NCI-H1694 treated with DMSO at 0.1 percent for 48 hours (cell line): ENCODE measurements around the gene EDN2.

Source experiments
- DNase-seq: peaks from one replicate; lab custom pipeline; 2025; lab: John Stamatoyannopoulos, UW

The EDN2 gene

GRCh38 chr1:41484402-41485241 is at the start of gene EDN2:
Gene EDN2 (minus strand): TSS chr1:41484683. CDS start chr1:41484601, 82 bp downstream.
- peak; percentile 31 for DNase-seq

DNA sequence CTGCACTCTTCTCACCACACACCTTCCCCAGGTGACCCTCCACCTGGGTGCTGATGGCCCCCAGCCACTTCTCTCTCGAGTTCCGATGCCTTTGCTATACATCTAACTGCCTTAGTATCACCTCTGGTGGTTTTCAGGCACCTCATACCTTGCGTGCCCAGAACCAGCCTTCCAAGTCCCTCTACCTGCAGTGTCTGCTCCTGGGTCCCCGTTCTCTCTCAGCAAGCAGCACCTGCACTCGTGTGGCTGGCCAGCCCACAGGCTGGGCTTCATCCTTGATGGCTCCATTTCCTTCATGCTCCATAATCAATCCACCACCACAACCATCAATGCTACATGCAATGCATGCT is 49.2 kb upstream of the EDN2 start:
- DNase-seq, result no peak

DNA sequence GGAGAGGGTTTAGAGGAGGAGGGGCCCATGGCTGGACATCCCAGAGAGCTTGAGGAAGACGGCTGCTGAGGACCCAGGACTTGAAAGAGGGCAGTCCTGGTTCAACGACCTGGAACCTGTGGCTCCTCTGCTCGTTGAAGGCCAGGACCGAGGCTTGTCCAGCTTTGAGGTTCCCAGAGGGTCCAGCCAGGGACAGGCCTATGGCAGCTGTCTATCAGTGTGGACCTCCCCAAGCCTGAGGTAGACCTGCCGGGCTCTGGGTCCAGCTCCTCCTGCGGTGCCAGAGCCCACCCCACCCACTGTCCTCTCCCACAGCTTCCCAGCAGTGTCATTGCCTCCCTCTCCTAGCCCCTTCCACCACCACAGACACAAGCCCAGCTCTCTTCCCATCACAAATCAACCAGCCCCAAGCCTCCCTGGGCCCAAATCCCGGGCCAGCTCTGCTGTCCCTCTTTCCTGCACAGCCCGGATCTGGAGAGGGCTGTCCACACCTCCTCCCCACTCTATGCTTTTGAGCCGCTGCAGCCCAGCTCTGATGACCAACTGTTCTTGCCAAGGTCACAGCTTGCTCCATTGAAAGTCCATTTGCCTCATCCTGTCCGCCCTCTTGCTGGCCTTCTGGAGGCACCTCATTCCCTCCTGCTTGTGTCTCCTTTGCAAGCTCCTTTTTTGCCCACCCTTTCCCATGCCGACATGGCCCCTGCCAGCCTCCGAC is 48.7 kb upstream of the EDN2 start:
- no peak for DNase-seq

DNA sequence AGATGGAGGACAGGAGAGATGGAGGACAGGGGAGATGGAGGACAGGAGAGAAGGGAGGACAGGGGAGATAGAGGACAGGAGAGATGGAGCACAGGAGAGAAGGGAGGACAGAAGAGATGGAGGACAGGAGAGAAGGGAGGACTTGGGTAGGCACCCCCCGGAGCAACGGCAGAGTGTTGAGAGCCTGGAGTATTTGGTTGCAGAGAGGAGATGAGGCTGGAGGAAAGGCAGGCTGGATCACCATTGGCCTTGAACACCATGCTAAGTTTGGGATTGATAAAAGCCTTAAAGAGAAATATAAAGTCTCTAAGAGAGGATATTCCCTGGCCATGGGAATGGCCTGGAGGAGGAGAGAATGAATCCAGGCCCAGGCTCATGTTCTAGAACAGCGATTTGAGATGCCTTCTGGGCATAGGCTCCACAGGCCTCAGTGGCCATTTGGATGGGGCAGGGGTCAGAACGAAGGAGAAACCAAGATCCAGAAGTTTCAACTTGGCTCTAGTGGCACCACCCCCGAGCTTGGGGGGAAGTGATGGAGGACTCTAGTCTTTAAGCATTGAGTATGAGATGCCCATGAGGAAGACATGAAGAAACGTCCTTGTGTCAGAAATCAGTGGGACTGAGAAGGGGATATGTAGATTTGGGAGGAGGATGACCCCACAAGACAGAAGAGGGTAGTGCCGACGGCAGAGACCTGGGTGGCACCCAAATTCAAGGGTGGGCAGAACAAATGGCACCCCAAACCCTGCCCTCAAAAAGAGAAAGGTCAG is 47.9 kb upstream of the EDN2 start:
- no peak for DNase-seq

- DNase-seq, result no peak
Observed at GRCh38 chr1:41530411-41530810, 45.9 kb upstream of the EDN2 start.

DNA sequence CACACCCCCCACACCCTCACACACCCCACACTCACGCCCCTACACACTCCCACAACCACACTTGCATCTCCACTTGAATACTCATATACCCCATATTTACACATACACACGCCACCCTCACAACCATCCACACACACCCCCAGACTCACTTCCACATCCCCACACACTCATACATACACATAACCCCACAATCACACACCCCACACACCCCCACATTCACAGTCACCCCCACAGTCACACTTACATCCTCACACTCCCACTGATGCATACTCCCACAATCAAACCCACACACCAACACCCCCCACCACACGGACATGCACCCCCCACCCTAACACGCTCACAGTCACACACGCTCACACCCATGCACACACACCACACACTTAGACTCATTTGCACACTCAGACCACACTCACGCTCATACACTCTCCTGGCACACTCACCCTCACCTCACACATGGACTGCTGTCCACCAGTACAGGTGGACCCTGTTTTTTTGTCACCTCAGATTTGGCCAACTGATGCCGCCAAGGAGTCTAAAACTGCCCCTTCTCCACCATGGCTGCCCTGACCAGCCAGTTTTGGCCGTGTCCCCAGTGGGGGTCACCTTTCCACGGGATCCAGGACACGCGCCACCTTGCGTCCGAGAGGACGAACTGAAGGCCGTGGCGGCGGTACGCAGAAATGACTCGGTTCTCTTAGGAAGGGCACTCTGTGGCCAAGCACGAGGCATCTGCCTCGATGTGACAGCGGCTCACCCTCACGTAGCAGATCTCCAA is 45.3 kb upstream of the EDN2 start:
- DNase-seq, result no peak

- no peak for DNase-seq
Observed at GRCh38 chr1:41528726-41529605, 44.5 kb upstream of the EDN2 start.

DNA sequence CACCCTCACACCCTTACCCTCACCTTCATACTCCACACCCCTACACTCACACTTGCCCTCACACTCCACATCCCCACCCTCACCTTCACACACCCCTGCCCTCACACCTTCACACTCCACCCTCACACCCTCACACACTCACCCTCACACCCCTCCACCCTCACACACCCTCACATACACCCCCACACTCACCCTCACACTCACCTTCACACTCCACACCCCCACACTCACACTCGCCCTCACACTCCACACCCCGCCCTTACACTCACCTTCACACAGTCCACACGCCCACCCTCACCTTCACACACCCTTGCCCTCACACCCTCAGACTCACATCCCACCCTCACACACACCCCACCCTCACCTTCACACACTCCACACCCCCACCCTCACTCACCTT is 43.6 kb upstream of the EDN2 start:
- DNase-seq, result no peak

DNA sequence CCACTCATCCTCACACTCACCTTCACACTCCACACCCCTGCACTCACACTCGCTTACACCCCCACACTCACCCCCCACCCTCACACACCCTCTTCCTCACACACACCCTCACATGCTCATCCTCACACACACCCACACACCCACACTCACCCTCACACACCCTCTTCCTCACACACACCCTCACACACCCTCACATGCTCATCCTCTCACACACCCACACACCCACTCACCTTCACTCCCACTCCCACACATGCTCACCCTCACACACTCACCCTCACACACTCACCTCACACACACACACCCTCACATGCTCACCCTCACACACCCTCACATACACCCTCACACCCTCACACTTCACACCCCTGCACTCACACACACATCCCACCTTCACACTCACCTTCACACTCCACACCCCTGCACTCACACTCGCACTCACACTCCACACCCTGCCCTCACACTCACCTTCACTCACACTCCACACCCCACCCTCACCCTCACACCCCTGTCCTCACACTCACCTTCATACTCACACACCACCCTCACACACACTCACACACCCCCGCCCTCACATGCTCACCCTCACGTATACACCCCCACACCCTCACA is 42.6 kb upstream of the EDN2 start:
- DNase-seq, result no peak

GRCh38 chr1:41525891-41526587 is 41.6 kb upstream of the EDN2 start:
- DNase-seq, result no peak

DNA sequence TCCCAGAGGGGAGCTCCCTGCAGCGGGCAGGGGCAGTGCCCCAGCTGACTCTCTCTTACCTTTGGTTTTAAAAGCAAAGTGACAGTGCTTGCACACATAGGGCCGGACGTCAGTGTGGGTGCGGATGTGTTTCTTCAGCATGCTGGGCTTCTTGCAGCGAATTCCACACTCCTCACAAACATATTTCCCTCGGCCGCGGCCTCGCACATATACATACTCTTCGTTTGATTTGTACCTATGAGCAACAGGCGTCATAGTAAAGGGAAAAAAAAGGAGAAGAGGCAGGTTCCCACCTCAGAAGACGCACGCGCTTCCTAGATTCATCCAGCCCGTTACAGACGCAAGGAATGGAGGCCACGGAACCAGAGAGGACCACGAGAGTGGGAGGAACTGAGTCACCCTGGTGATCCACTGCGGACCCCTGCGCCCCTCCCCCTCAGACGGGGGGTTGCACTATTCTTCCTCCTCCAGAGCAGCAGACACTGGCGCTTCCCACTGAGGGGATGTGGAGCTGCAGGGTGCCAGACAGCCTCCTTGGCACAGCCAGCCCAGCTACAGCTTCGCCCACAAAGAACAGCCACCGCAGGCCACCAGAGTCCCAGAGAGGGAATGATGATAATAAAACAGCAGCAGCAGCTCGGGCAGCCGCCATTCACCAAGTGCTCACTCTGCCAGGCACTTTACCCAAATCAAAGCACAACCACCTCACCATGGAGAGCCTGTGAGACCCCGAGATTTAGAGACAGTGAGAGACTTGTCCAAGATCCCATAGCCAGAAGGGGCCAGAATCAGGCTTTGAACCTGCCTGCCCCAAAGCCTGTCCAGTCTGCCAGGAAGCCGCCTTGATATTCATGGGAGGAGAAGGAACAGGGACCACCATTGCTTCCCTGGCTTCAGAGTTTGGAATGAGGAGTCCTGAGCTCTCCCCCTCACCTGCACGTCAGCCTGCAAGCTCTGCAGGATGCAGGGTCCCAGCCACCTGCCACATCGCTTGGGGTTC is 40.5 kb upstream of the EDN2 start:
- DNase-seq, result no peak

- DNase-seq, result no peak
Observed at GRCh38 chr1:41523949-41524675, 39.6 kb upstream of the EDN2 start.

DNA sequence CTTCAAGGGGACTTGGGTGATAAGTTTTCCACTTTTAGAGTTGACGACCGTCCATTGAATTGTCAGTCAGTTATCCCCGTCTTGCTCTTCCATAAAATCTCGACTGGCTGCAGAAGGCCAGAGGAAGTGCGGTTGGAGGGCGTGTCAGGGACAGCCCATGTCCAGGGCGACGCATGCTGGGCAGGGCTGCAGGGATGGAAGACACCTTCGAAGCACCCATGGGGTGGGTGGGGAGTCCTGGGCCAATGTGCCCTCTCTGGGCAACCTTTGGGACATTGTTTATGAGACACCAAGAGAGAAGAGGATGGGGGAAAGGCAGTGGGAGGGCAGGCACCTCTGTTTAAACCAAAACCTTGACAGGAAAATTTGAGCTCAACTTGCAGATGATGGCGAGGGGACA is 38.6 kb upstream of the EDN2 start:
- DNase-seq, result no peak

DNA sequence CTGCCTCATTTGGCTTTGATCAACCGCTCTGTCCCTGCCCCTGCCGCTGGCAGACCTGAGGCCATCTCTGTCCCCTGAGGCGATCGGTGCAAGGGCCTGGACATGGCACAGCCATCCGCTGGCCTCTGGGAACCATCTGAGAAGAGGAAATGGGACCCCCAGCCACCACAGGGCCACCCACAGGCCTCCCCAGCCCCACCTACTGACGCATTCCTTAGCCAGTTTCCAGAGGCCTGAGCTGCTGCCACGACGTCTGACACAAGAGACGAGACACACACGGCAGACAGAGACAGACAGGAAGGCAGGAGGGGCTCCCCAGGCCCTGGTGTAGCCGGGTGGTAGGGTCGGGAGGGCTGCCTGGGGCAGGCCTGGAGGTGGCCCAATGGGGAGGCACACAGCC is 37.3 kb upstream of the EDN2 start:
- no peak for DNase-seq

- DNase-seq, result no peak
Observed at GRCh38 chr1:41520951-41521752, 36.7 kb upstream of the EDN2 start.

- no peak for DNase-seq
Observed at GRCh38 chr1:41519667-41520066, 35.2 kb upstream of the EDN2 start.

DNA sequence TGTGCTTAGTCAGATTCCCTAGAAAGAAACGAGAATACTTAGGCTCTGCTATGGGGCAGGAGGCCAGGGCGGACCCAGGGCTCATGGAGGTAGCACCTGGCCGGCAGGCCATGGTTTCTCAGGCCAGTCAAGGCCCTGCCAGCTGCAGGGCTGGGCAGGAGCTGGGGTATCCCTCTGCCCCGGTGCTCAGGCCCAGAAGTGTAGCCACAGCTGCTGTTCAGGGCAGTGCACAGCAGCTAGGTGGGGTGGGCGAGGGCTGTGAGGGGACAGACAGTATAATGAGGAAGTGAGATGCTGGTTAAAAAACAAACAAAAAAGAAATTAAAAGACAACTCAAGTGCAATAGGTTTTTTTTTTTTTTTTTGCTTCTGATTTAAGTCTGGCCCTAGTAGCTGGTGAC is 34.0 kb upstream of the EDN2 start:
- DNase-seq, result no peak
